Left renal cortex interstitium (tissue), 4 donors: Measurements from ENCODE around the gene SLC22A3. TPM values are rescaled to one million over a fixed set of nuclear protein-coding genes. Genes with fewer than 3 reads are reported as not detected.

Source experiments
- DNase-seq, 4 donors: peaks; one replicate each; pipeline ENCODE4 v3.0.0-alpha.2; 2013; ENCODE audit warnings: low read depth in 4 of 4, low spot score in 2 of 4, missing footprints in 1 of 4
- polyA plus RNA-seq, 4 donors: library from polyadenylated mRNA; unstranded; fragments of 120-200 nt; gene quantifications; one replicate each; pipeline ENCODE4 v1.2.1, GENCODE V29; 2013; ENCODE audit not compliant: insufficient read length in 4 of 4

SLC22A3 gene
- polyA plus RNA-seq, 4 donors: 3.9 to 6.5 (median 4.7) TPM

GRCh38 chr6:160398674-160399271 lies 50.6 kb downstream of the SLC22A3 start:
- no peak for DNase-seq

DNA sequence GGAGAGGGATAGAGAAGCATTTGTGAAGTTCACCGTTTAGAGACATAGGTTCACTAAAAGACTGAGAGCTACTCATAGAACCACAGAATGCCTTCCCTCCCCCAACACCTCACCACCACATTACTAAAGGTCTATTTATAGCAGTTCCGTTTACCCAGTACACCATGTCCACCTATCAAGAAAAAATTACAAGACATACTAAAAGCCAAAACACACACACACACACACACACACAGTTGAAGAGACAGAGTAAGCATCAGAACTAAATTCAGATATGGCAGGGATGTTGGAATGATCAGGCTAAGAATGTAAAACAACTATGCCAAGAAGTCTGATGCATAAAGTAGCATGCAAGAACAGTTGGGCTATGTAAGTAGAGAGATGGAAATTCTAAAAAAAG lies 52.3 kb downstream of the SLC22A3 start:
- DNase-seq: no peak

DNA sequence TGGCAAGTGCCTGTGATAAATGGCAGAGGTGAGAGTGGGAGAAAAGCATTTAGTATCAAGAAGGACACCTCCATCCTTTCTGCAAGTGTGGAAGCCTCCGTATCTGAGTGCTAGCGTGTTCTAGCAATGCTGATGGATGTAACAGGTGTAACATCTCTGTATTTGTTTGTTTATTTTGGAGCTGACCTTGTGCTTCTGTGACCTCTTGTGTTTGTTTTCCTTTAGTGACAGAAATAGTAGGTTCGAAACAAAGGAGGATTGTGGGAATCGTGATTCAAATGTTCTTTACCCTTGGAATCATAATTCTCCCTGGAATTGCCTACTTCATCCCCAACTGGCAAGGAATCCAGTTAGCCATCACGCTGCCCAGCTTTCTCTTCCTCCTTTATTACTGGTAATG lies 60.4 kb downstream of the SLC22A3 start:
- DNase-seq: no peak

- DNase-seq: no peak
Measured at GRCh38 chr6:160412993-160413392, 64.8 kb downstream of the SLC22A3 start.

DNA sequence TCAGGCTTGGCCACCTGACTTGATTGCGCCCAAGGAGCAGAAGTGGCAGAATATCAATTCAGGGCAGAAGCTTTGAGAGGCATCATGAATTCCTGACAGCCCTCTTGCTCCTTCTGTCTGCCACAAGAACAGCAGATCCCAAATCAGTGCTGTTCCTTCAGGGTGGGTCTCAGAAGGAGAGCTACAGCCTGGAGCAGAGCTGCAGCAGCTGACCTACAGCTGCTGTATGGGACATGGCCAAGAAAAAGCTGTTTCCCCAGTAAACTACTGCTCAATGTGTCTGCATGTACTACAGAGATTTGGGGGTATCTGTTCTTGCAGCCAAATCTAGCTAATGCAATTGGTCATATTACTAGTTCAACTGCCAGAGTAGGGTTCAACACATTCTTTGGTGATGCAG lies 69.0 kb downstream of the SLC22A3 start:
- no peak for DNase-seq

GRCh38 chr6:160417550-160417949 lies 69.4 kb downstream of the SLC22A3 start:
- DNase-seq: no peak

DNA sequence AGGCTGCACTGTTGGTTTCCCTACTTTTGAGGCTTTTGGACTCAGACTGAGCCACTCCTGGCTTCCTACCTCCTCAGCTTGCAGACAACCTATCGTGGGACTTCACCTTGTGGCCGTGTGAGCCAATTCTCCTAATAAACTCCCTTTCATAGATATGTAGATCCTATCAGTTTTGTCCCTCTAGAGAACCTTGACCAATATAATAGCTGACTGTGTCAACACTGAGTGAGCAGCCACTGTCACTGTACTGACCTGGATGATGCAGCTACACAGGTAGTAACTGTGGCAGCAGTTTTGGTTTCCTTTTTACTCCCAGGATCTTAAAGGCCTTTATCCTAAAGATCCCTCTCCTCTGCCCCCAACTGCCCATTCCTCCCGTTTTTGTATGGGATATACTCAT lies 70.2 kb downstream of the SLC22A3 start:
- no peak for DNase-seq

- DNase-seq: no peak
Measured at GRCh38 chr6:160419488-160419887, 71.3 kb downstream of the SLC22A3 start.

DNA sequence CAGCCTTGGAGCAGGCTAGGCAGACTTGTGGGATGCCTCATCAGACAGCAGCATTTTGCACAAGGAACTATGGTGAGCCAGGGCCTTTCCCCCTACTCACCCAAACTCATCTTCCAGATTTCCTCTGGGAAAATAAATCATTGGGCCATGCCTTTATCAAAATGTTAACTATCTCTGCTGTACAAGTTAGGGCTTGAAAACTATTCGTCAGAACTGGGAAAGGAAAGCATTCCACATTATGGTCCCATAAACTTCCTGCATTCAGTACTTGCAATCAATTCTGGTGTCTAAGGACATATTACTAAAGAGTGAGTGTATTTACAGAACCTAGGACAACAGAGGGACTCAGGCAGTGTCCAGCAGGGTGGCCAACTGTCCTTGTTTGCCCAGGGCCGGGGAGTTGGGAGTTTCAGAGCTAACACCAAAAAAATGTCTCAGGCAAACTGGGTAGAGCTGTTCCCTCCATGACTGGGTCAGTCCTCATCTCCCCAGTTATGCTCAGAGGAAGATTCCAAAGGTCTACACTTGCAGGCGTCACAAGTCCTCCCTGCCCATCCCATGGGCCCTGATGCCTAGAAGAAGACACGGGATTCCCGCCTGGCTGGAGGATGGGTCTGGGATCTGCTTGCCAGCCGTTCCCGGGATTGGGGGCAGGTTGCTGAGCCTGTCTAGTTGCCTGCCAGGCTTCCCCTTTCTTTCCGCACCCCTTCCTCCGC lies 72.2 kb downstream of the SLC22A3 start:
- no peak for DNase-seq

- no peak for DNase-seq
Measured at GRCh38 chr6:160420969-160421556, 72.9 kb downstream of the SLC22A3 start.

GRCh38 chr6:160421854-160422253 lies 73.7 kb downstream of the SLC22A3 start:
- DNase-seq: no peak

GRCh38 chr6:160424256-160424655 lies 76.1 kb downstream of the SLC22A3 start:
- no peak for DNase-seq

GRCh38 chr6:160426136-160426535 lies 78.0 kb downstream of the SLC22A3 start:
- DNase-seq: no peak

DNA sequence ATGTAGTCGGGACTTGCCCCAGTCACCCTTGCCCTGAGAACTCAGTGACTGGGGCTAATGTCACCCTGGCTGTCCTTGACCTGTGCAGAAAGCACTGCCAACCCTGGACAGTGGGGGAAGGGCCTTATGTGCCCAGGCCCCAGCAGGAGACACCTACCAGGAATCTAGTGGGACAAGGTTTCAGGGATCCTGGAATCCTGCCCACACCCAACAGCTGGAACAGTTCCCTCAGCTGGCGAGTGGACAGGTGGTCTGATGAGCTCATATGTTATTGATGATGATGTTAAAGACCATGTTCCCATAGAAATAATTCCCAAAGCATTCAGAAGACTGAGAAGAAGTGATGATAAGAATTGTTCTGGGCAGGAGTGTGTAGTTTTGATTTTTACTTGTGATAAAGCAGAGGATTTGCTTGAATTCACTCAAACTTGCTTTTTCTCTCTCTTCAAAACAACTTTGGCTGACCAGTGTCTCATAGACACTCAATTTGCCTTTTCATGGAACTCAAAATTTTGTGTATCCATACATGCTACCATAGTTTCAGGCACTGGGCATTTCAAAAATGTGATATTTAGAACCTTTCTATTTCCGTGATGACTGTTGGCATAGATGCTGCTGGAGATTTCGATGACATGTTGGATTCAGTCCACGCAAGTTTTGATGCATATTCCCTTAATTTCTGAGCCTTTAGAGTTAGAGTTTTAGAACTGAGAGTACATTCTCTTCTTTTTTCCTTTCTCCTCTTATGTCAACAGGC lies 79.3 kb downstream of the SLC22A3 start:
- no peak for DNase-seq

DNA sequence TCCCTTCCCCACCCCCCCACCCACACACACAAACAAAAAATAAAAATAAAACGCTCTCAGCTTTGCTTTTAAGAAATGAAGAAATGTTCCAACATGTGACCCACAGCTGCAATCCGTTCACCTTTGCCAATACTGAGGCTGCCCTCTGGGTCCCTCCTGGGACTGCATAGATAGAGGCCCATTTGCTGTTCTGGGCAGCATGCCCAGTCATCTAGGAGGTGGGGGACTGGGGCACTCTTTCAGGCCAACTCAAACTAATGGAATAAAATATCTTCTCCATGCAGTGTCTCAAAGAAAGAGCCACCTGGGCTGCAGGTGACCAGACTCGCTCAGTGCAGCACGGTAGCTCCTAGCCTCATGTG lies 79.9 kb downstream of the SLC22A3 start:
- DNase-seq: no peak

DNA sequence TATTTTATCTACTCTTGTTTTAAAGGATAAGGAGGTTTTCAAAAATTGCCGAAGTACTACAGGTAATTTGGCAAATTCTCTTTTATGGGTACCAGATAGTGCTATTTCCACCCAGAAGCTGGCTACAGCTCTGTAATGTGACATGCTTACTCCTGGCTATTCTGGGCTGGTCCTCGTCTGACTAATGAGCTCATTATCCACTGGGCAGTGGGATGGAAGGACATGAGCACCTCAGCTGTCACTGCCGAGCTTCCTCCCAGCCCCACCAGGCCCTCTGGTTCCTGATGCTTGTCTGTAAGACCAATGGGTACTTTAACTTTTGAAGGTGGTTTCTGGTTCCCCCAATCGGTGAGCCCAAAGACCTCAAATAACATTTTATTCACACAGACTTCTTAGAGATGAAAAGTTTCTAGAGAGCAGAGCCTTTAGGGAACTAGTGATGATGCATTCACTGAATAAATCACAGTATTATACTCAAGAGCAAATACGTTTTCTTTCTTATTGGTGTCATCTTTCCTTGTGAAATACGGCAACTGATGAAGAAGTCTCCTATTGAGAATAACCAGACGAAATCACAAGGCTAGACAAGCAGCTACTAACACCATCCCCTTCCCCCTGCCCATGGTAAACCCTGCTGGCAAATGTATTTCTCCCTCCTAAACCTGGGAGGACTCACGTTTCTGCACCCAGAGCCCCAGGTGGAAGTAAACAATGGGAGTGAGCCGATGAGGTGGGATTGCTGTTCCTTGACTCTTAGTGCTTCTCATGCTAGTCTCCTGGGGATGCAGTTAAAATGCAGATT lies 80.8 kb downstream of the SLC22A3 start:
- no peak for DNase-seq

DNA sequence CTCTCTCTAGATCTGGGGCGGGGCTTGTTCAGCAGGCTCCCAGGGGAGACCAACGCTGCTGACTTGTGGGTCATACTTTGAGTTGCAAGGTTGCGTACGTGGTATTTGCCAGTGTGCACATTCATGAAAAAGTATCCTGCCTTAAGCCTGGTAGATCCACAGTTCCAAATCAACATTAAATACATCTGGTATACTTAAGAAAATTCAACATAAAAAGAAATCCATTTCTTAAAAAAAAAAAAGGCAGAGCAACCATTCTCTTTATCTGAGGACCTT lies 81.4 kb downstream of the SLC22A3 start:
- no peak for DNase-seq

DNA sequence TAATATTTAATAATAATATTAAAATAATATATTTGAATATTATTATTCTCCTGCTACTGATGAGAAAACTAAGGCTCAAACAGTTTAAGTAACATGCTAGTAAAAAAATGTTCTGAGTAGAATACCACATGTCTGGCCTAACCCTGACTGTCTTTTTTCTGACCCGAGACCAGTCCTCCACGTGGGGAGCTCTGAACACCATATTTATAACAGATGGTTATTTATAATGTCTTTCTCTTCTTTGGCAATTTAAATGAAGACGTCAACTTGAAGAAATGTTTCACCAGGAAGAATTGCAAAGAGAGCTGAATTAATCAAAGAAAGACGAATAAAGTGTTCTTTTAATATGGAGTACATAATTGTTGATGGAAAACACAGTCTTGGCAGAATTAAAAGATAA lies 82.0 kb downstream of the SLC22A3 start:
- no peak for DNase-seq

DNA sequence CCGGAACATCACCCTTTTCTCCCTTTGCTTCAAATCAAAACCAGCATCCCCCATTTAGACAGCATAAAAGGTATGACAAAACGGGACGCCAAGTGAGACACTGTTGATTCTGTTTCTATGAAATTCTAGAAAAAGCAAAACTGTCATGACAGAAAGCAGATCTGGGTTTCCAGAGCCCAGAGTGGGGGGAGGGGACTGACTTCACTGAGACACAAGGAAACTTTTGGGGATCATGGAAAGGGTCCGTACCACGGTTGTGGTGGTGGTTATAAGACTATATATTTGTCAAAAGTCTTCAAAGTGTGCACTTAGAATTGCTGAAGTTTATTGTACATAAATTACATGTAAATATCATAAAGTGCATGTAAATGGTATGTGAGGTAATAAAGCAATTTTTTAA lies 82.6 kb downstream of the SLC22A3 start:
- no peak for DNase-seq

DNA sequence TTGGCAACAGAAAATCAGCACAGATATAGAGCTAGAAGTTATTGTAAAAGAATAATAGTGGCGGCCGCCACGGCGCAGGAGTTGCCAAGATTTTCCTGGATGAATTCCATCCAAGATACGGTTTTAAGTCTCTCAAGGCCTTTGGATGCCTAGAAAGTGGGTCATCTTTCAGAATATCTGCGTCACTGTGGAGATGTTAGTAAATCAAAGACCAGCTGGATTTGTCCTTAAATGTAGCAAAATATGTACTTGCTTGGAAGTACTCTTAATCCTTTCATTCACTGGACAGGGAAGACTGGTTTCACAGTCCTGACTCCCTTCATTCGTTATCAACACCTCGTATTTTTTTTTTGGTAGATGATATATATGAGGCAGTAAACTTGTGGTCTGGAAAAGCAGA lies 83.0 kb downstream of the SLC22A3 start:
- DNase-seq: peak in 2 of 4 donors; percentile 2 to 16
